Epithelial cell of proximal tubule (primary cell): Measurements from ENCODE around the gene SLC7A1. TPM values are rescaled to one million over a fixed set of nuclear protein-coding genes. Genes with fewer than 3 reads are reported as not detected.
"Not testable (repeated sequence)": the region's sequence is repeated elsewhere in the genome, so short reads cannot be mapped to it uniquely, and the experiment has no call there.

Source experiments
- DNase-seq: peaks from one replicate; pipeline ENCODE4 v3.0.0-alpha.2; 2011; ENCODE audit warnings: low read depth
- H3K4me3 ChIP-seq: 2 replicates; pipeline ENCODE4 v1.5.1; 2011; ENCODE audit warnings: low read depth, mild to moderate bottlenecking, low read length
- total RNA-seq: library from RNA; depleted of rRNA; stranded (reverse); fragments of >200 nt; gene quantifications from 2 replicates; pipeline ENCODE4 v1.2.3, GENCODE V29; 2015
- TF ChIP-seq, protein P1 (sequence below): conservative IDR thresholded peaks from 2 replicates; pipeline ENCODE4 v1.5.1; 2012; ENCODE audit warnings: low read depth, mild to moderate bottlenecking, low read length

Gene SLC7A1
- total RNA-seq, result 41.5 and 48.5 TPM in 2 replicates

GRCh38 chr13:29595380-29596063 is at the start of gene SLC7A1:
TSS of gene SLC7A1 (minus strand) at chr13:29595688. CDS start at chr13:29536188, 59,500 bp downstream.
- TF ChIP-seq, protein P1, sequence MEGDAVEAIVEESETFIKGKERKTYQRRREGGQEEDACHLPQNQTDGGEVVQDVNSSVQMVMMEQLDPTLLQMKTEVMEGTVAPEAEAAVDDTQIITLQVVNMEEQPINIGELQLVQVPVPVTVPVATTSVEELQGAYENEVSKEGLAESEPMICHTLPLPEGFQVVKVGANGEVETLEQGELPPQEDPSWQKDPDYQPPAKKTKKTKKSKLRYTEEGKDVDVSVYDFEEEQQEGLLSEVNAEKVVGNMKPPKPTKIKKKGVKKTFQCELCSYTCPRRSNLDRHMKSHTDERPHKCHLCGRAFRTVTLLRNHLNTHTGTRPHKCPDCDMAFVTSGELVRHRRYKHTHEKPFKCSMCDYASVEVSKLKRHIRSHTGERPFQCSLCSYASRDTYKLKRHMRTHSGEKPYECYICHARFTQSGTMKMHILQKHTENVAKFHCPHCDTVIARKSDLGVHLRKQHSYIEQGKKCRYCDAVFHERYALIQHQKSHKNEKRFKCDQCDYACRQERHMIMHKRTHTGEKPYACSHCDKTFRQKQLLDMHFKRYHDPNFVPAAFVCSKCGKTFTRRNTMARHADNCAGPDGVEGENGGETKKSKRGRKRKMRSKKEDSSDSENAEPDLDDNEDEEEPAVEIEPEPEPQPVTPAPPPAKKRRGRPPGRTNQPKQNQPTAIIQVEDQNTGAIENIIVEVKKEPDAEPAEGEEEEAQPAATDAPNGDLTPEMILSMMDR, result no peak
- DNase-seq, result no peak
- peak within 1 kb of the TSS; percentile 69 for H3K4me3 ChIP-seq

- no peak overlapping the region for H3K4me3 ChIP-seq
- DNase-seq, result no peak
- TF ChIP-seq, protein P1, result no peak
Observed at GRCh38 chr13:29640665-29641064, 45.2 kb upstream of the SLC7A1 start.

DNA sequence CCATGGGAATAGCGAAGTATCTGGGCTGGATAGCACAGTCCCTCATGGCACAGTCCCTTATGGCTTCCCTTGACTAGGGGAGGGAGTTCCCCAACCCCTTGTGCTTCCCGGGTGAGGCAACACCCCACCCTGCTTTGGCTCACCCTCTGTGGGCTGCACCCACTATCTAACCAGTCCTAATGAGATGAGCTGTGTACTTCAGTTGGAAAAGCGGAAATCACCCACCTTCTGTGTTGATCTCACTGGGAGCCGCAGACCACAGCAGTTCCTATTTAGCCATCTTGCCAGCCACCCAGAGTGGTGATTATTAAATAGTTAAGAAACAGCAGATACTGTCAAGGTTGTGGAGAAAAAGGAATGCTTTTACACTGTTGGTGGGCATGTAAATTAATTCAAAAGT is 41.3 kb upstream of the SLC7A1 start:
- not testable (repeated sequence) for DNase-seq

DNA sequence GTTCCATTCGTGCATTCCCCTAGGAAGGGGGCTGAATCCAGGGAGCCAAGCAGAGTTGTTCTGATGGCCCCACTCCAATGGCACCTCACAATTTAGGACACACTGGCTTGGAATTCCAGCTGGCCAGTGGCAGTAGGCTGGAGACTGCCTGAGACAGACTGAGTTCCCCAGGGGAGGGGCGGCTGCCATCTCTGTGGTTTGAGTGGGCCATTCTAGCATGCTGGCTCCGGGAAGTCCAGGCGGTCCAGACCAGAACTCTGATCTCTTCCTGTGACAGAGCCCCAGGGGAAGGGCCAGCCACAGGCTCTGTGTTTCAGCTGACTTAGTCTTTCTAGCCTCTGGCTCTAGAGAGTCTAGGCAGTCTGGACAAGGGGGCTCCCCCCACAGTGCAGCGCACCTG is 29.5 kb upstream of the SLC7A1 start:
- no peak for DNase-seq
- no peak overlapping the region for H3K4me3 ChIP-seq
- TF ChIP-seq, protein P1, result no peak

More for the DNA sequence above, 41.3 kb upstream of the SLC7A1 start:
- not testable (repeated sequence) for H3K4me3 ChIP-seq

- DNase-seq, result no peak
- H3K4me3 ChIP-seq, result no peak overlapping the region
- TF ChIP-seq, protein P1, result no peak
Observed at GRCh38 chr13:29621841-29622240, 26.4 kb upstream of the SLC7A1 start.

DNA sequence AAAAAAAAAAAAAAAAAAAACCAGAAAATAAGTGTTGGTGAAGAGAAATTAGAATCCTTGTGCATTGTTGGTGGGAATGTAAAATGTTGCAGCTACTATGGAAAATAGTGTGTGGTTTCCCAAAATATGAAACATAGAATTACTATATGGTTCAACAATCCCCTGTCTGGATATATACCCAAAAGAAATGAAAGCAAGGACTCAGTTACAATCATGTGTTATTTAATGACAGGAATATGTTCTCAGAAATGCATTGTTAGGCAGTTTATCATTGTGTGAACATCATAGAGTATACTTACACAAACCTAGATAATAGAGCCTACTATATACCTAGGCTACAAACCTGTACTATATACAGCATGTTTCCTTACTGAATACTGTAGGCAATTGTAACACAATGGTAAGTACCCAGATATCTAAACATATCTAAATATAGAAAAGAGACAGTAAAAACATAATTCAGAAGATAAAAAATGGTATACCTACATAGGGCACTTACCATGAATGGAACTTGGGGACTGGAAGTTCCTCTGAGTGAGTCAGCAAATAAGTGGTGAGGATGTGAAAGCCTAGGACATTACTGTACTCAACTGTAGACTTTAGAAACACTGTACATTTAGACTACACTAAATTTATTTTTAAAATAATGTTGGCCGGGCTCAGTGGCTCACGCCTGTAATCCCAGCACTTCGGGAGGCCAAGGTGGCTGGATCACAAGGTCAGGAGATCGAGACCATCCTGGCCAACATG is 25.7 kb upstream of the SLC7A1 start:
- TF ChIP-seq, protein P1, result no peak
- no peak for DNase-seq
- no peak overlapping the region for H3K4me3 ChIP-seq

DNA sequence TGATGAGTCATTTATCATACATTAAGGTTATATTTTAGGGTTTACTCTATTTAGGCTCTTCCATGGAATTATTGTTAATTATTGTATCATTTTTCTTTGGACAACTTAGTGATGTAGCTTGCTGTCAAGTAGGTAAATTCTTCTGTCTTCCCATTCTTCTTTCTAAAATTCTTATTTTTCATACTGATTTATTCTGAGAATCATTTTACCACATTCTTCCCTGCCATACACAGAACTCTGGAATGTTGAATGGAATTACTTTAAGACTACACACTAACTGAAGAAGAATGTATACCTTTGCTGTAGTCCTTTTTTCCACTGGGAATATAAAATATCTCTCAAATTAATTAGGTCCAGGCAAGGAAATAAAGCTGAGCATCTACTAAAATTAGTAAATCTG is 24.5 kb upstream of the SLC7A1 start:
- TF ChIP-seq, protein P1, result no peak
- no peak overlapping the region for H3K4me3 ChIP-seq
- no peak for DNase-seq
